NT2/D1 (cell line): ENCODE data around the gene PLB1.

Source experiments
- DNase-seq: peaks from one replicate; pipeline ENCODE4 v3.0.0-alpha.2; 2011; ENCODE audit warnings: low read depth, low spot score
- H3K27me3 ChIP-seq: 2 replicates; pipeline ENCODE4 v1.6.0; 2011; ENCODE audit warnings: mild to moderate bottlenecking; ENCODE audit not compliant: insufficient read length, insufficient read depth
- H3K36me3 ChIP-seq: 2 replicates; pipeline ENCODE4 v1.6.1; 2011; ENCODE audit warnings: mild to moderate bottlenecking, low read length, mixed read lengths; ENCODE audit not compliant: insufficient read depth, insufficient read length
- H3K4me1 ChIP-seq: 2 replicates; pipeline ENCODE4 v1.5.1; 2011; ENCODE audit not compliant: insufficient read depth, insufficient read length
- H3K4me3 ChIP-seq: 2 replicates; pipeline ENCODE4 v1.5.1; 2011; ENCODE audit warnings: low read depth; ENCODE audit not compliant: insufficient read length
- H3K9ac ChIP-seq: 2 replicates; pipeline ENCODE4 v1.6.0; 2011; ENCODE audit warnings: low read depth; ENCODE audit not compliant: insufficient read length
- H3K9me3 ChIP-seq: 2 replicates; pipeline ENCODE4 v1.5.1; 2011; ENCODE audit warnings: mild to moderate bottlenecking, low read length; ENCODE audit not compliant: insufficient read depth
- SUZ12 ChIP-seq: IDR thresholded peaks from 2 replicates; pipeline ENCODE4 v1.6.1; 2011; ENCODE audit not compliant: insufficient read length, insufficient read depth; ENCODE audit errors: extremely low read depth
- YY1 ChIP-seq: IDR thresholded peaks from 2 replicates; pipeline ENCODE4 v1.6.1; 2011; ENCODE audit not compliant: insufficient read length, insufficient read depth
- ZNF274 ChIP-seq: IDR thresholded peaks from 2 replicates; pipeline ENCODE4 v1.6.1; 2011; ENCODE audit warnings: mild to moderate bottlenecking, low read depth, low read length

PLB1 gene

GRCh38 chr2:28481905-28482304 is 14.0 kb upstream of the PLB1 start:
- Histone ChIP-seq H3K36me3 (no peaks in the 10 kb centered on the region), H3K4me3 (no peak overlapping the region), H3K9ac (no peak overlapping the region), H3K27me3 (no peaks in the 10 kb centered on the region), H3K9me3 (no peaks in the 10 kb centered on the region), H3K4me1 (no peaks in the 10 kb centered on the region)
- TF ChIP-seq SUZ12 (no peak), ZNF274 (no peak), YY1 (no peak)
- DNase-seq, result no peak

- no peak for DNase-seq
- no peaks in the 10 kb centered on the region for H3K27me3 ChIP-seq
- peaks cover 2% of the 10 kb centered on the region for H3K4me1 ChIP-seq
- H3K9me3 ChIP-seq, result no peaks in the 10 kb centered on the region
- no peak overlapping the region for H3K4me3 ChIP-seq
- no peak for TF ChIP-seq ZNF274
- no peak for TF ChIP-seq YY1
- H3K36me3 ChIP-seq, result no peaks in the 10 kb centered on the region
- no peak overlapping the region for H3K9ac ChIP-seq
Measured at GRCh38 chr2:28484835-28485234, 11.0 kb upstream of the PLB1 start.

- no peak for TF ChIP-seq ZNF274
- TF ChIP-seq YY1, result no peak
- TF ChIP-seq SUZ12, result no peak
Measured at GRCh38 chr2:28486526-28486925, 9.3 kb upstream of the PLB1 start.

GRCh38 chr2:28487258-28487657 is 8.6 kb upstream of the PLB1 start:
- Histone ChIP-seq H3K27me3 (no peaks in the 10 kb centered on the region), H3K9me3 (no peaks in the 10 kb centered on the region), H3K4me1 (peaks cover 2% of the 10 kb centered on the region), H3K36me3 (no peaks in the 10 kb centered on the region), H3K4me3 (no peak overlapping the region), H3K9ac (no peak overlapping the region)
- TF ChIP-seq YY1, result no peak
- TF ChIP-seq ZNF274, result no peak
- TF ChIP-seq SUZ12, result no peak
- no peak for DNase-seq

More at GRCh38 chr2:28486526-28486925, 9.3 kb upstream of the PLB1 start:
- Histone ChIP-seq H3K9ac (no peak overlapping the region), H3K36me3 (no peaks in the 10 kb centered on the region), H3K4me1 (peaks cover 2% of the 10 kb centered on the region), H3K4me3 (no peak overlapping the region), H3K27me3 (no peaks in the 10 kb centered on the region), H3K9me3 (no peaks in the 10 kb centered on the region)
- no peak for DNase-seq

- TF ChIP-seq YY1 (no peak), SUZ12 (no peak), ZNF274 (no peak)
- no peak for DNase-seq
- H3K9ac ChIP-seq, result no peak overlapping the region
- H3K36me3 ChIP-seq, result no peaks in the 10 kb centered on the region
- H3K27me3 ChIP-seq, result no peaks in the 10 kb centered on the region
- H3K9me3 ChIP-seq, result no peaks in the 10 kb centered on the region
- peaks cover 2% of the 10 kb centered on the region for H3K4me1 ChIP-seq
- no peak overlapping the region for H3K4me3 ChIP-seq
Measured at GRCh38 chr2:28488083-28488830, 7.6 kb upstream of the PLB1 start.

GRCh38 chr2:28488858-28489575 is 6.8 kb upstream of the PLB1 start:
- H3K36me3 ChIP-seq, result no peaks in the 10 kb centered on the region
- no peak for DNase-seq
- no peaks in the 10 kb centered on the region for H3K27me3 ChIP-seq
- TF ChIP-seq ZNF274 (no peak), SUZ12 (no peak), YY1 (no peak)
- no peaks in the 10 kb centered on the region for H3K9me3 ChIP-seq
- no peak overlapping the region for H3K9ac ChIP-seq
- H3K4me3 ChIP-seq, result no peak overlapping the region
- H3K4me1 ChIP-seq, result peaks cover 2% of the 10 kb centered on the region

GRCh38 chr2:28490558-28490957 is 5.3 kb upstream of the PLB1 start:
- H3K4me1 ChIP-seq, result peaks cover 2% of the 10 kb centered on the region
- H3K4me3 ChIP-seq, result no peak overlapping the region
- DNase-seq, result no peak
- TF ChIP-seq ZNF274, result no peak
- no peak for TF ChIP-seq SUZ12
- TF ChIP-seq YY1, result no peak
- no peaks in the 10 kb centered on the region for H3K27me3 ChIP-seq
- H3K9ac ChIP-seq, result no peak overlapping the region
- H3K9me3 ChIP-seq, result no peaks in the 10 kb centered on the region
- H3K36me3 ChIP-seq, result no peaks in the 10 kb centered on the region
